Fibroblast of lung (primary cell): ENCODE data around the gene MPDZ. TPM values are rescaled to one million over a fixed set of nuclear protein-coding genes. Genes with fewer than 3 reads are reported as not detected.

Experiments
- DNase-seq, 2 donors: peaks; one replicate each; pipeline versions ENCODE4 v3.0.0 to v3.0.0-alpha.2; 2010; ENCODE audit warnings: low read depth in 2 of 2
- H2AFZ ChIP-seq: 2 replicates; pipeline ENCODE4 v1.5.1; 2012; ENCODE audit warnings: low read length, control low read depth, inconsistent platforms
- H3K27ac ChIP-seq: 2 replicates; pipeline ENCODE4 v1.5.1; 2011; ENCODE audit warnings: low read length, control low read depth; ENCODE audit not compliant: insufficient read depth
- H3K27me3 ChIP-seq: 2 replicates; pipeline ENCODE4 v1.5.1; 2011; ENCODE audit warnings: mild to moderate bottlenecking, low read length; ENCODE audit not compliant: control insufficient read depth, insufficient read depth
- H3K36me3 ChIP-seq: 2 replicates; pipeline ENCODE4 v1.5.1; 2011; ENCODE audit warnings: low read length; ENCODE audit not compliant: control insufficient read depth, insufficient read depth
- H3K4me1 ChIP-seq: 2 replicates; pipeline ENCODE4 v1.5.1; 2011; ENCODE audit warnings: low read length; ENCODE audit not compliant: control insufficient read depth, insufficient read depth; ENCODE audit errors: extremely low read depth
- H3K4me2 ChIP-seq: 2 replicates; pipeline ENCODE4 v1.5.1; 2011; ENCODE audit warnings: low read length, control low read depth; ENCODE audit not compliant: insufficient read depth; ENCODE audit errors: extremely low read depth
- H3K4me3 ChIP-seq, 4 experiments: fragments of 200-600 bp in 1 of 4; sonication (generic) in 1 of 4; replicated peaks in 1 of 4; 2 replicates each; pipeline ENCODE4 v1.5.1; 2011 to 2016; ENCODE audit warnings: low read length in 4 of 4, low read depth in 3 of 4, mild to moderate bottlenecking in 3 of 4, control low read depth in 2 of 4, inconsistent platforms in 1 of 4, mixed read lengths in 1 of 4; ENCODE audit not compliant: insufficient read depth in 1 of 4; ENCODE audit errors: control extremely low read depth in 1 of 4
- H3K79me2 ChIP-seq: 2 replicates; pipeline ENCODE4 v1.5.1; 2012; ENCODE audit warnings: mild to moderate bottlenecking, low read length, inconsistent platforms; ENCODE audit not compliant: control insufficient read depth, insufficient read depth
- H3K9ac ChIP-seq: 2 replicates; pipeline ENCODE4 v1.5.1; 2011; ENCODE audit warnings: mild to moderate bottlenecking, low read length, control low read depth; ENCODE audit not compliant: insufficient read depth
- H3K9me3 ChIP-seq: 2 replicates; pipeline ENCODE4 v1.5.1; 2012; ENCODE audit warnings: low read depth, low read length; ENCODE audit not compliant: control insufficient read depth, insufficient read depth
- H4K20me1 ChIP-seq: 2 replicates; pipeline ENCODE4 v1.5.1; 2011; ENCODE audit warnings: low read length; ENCODE audit not compliant: control insufficient read depth, insufficient read depth; ENCODE audit errors: extremely low read depth
- CTCF ChIP-seq, 2 donors: IDR thresholded peaks in 1 of 2; conservative IDR thresholded peaks in 1 of 2; 1 replicate in 1 of 2; 2 replicates in 1 of 2; pipeline ENCODE4 v1.5.1; 2011 to 2012; ENCODE audit warnings: low read length in 2 of 2, control low read depth in 1 of 2, inconsistent platforms in 1 of 2, low read depth in 1 of 2, mild to moderate bottlenecking in 1 of 2
- EZH2 ChIP-seq: IDR thresholded peaks from 2 replicates; pipeline ENCODE4 v1.5.1; 2012; ENCODE audit warnings: low read length, control low read depth, mild to moderate bottlenecking; ENCODE audit errors: missing control alignments
- polyA plus RNA-seq, 2 donors: library from polyadenylated mRNA; depleted of rRNA in 1 of 2; stranded (reverse) in 1 of 2; unstranded in 1 of 2; fragments of >200 nt; gene quantifications; 2 replicates each; pipeline ENCODE4 v1.2.1, GENCODE V29; 2011 to 2012; ENCODE audit warnings: missing spikeins in 1 of 2
- total RNA-seq: library from RNA; depleted of rRNA; stranded (reverse); fragments of >200 nt; gene quantifications from 2 replicates; pipeline ENCODE4 v1.2.1, GENCODE V29; 2014

The MPDZ gene
- total and polyA plus RNA-seq, 2 donors (not counting 1 experiment from before 2014, with no cell fraction given): 28.9 to 66.9 TPM

GRCh38 chr9:13131991-13132390 lies 147.5 kb downstream of the MPDZ start:
- Histone ChIP-seq H3K9me3 (no peaks in the 10 kb centered on the region), H3K27me3 (no peaks in the 10 kb centered on the region), H3K9ac (no peak overlapping the region), H3K4me1 (no peaks in the 10 kb centered on the region), H4K20me1 (no peaks in the 10 kb centered on the region), H3K79me2 (no peaks in the 10 kb centered on the region), H3K4me2 (no peak overlapping the region), H3K4me3 (no peak overlapping the region), H2AFZ (no peak overlapping the region), H3K36me3 (no peaks in the 10 kb centered on the region), H3K27ac (no peak overlapping the region)
- TF ChIP-seq CTCF (conservative IDR thresholded peaks at IDR 0.05 in 1 of 2, IDR thresholded peaks at IDR 0.05 in 1 of 2; ENCODE audit: low read depth in 1 of 2, low read length in 2 of 2) (no peak), EZH2 (no peak)
- DNase-seq: no peak

GRCh38 chr9:13131416-13131815 lies 148.1 kb downstream of the MPDZ start:
- Histone ChIP-seq H3K27me3 (no peaks in the 10 kb centered on the region), H3K79me2 (no peaks in the 10 kb centered on the region), H3K4me2 (no peak overlapping the region), H4K20me1 (no peaks in the 10 kb centered on the region), H3K27ac (no peak overlapping the region), H3K9me3 (no peaks in the 10 kb centered on the region), H3K4me3 (no peak overlapping the region), H2AFZ (no peak overlapping the region), H3K4me1 (no peaks in the 10 kb centered on the region), H3K9ac (no peak overlapping the region), H3K36me3 (no peaks in the 10 kb centered on the region)
- no peak for TF ChIP-seq CTCF (conservative IDR thresholded peaks at IDR 0.05 in 1 of 2, IDR thresholded peaks at IDR 0.05 in 1 of 2; ENCODE audit: low read depth in 1 of 2, low read length in 2 of 2)
- TF ChIP-seq EZH2: no peak
- no peak for DNase-seq

- H3K4me3 ChIP-seq: no peak overlapping the region
- no peaks in the 10 kb centered on the region for H3K4me1 ChIP-seq
- DNase-seq: peak in 1 of 2 donors; percentile 18
- H3K9me3 ChIP-seq: no peaks in the 10 kb centered on the region
- H3K27me3 ChIP-seq: no peaks in the 10 kb centered on the region
- H3K27ac ChIP-seq: no peak overlapping the region
- H3K79me2 ChIP-seq: no peaks in the 10 kb centered on the region
- no peak overlapping the region for H2AFZ ChIP-seq
- TF ChIP-seq CTCF (conservative IDR thresholded peaks at IDR 0.05 in 1 of 2, IDR thresholded peaks at IDR 0.05 in 1 of 2; ENCODE audit: low read depth in 1 of 2, low read length in 2 of 2) (no peak), EZH2 (no peak)
- H3K36me3 ChIP-seq: no peaks in the 10 kb centered on the region
- no peak overlapping the region for H3K4me2 ChIP-seq
- no peaks in the 10 kb centered on the region for H4K20me1 ChIP-seq
- H3K9ac ChIP-seq: no peak overlapping the region
Observed at GRCh38 chr9:13128266-13128860, 151.1 kb downstream of the MPDZ start.
